IPS-15b (cell line): ENCODE results near the gene HMGB4.

Experiments used
- H3K27me3 ChIP-seq: one replicate; pipeline ENCODE4 v1.6.1; 2013; ENCODE audit warnings: low read length; ENCODE audit not compliant: control insufficient read depth, insufficient read depth
- H3K36me3 ChIP-seq: one replicate; pipeline ENCODE4 v1.6.1; 2013; ENCODE audit warnings: low read length; ENCODE audit not compliant: control insufficient read depth, insufficient read depth
- H3K4me1 ChIP-seq: one replicate; pipeline ENCODE4 v1.6.1; 2013; ENCODE audit warnings: mild to moderate bottlenecking, low read length; ENCODE audit not compliant: control insufficient read depth, insufficient read depth
- H3K4me3 ChIP-seq: one replicate; pipeline ENCODE4 v1.5.1; 2013; ENCODE audit warnings: low read depth, low read length
- H3K9ac ChIP-seq: one replicate; pipeline ENCODE4 v1.6.1; 2013; ENCODE audit warnings: low read depth, mild to moderate bottlenecking, low read length
- H3K9me3 ChIP-seq: one replicate; pipeline ENCODE4 v1.6.1; 2013; ENCODE audit warnings: mild to moderate bottlenecking, low read length; ENCODE audit not compliant: control insufficient read depth, insufficient read depth

Gene HMGB4

GRCh38 chr1:33874636-33875035 lies 10.8 kb downstream of the HMGB4 start:
- Histone ChIP-seq H3K27me3 (no peaks in the 10 kb centered on the region), H3K9ac (no peak overlapping the region), H3K4me3 (no peak overlapping the region), H3K36me3 (no peaks in the 10 kb centered on the region), H3K9me3 (no peaks in the 10 kb centered on the region), H3K4me1 (no peaks in the 10 kb centered on the region)

GRCh38 chr1:33875862-33876261 lies 12.0 kb downstream of the HMGB4 start:
- Histone ChIP-seq H3K9me3 (no peaks in the 10 kb centered on the region), H3K36me3 (no peaks in the 10 kb centered on the region), H3K27me3 (no peaks in the 10 kb centered on the region), H3K4me1 (no peaks in the 10 kb centered on the region), H3K9ac (no peak overlapping the region), H3K4me3 (no peak overlapping the region)

- Histone ChIP-seq H3K9me3 (no peaks in the 10 kb centered on the region), H3K27me3 (no peaks in the 10 kb centered on the region), H3K36me3 (no peaks in the 10 kb centered on the region), H3K4me3 (no peak overlapping the region), H3K9ac (no peak overlapping the region), H3K4me1 (no peaks in the 10 kb centered on the region)
Observed at GRCh38 chr1:33876970-33877650, 13.2 kb downstream of the HMGB4 start.

DNA sequence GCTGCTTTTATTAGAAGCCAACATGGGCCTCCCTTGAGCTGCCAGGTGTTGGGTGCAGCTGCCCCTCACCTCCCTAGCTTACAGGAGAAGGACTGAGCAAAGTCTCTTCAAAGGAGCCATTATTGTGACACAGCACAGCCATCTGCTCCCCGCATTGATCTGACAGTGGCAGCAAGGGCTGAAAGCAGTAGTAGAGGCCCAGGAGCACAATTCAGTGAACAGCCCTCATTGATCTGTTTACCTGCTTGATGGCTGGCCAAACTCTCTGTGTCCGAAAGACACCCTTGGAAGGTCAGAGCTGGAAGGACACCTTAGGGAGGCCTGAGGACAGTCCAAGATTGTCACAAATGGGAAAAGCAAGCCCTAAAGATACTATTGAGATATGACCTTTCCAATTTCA lies 14.5 kb downstream of the HMGB4 start:
- Histone ChIP-seq H3K27me3 (no peaks in the 10 kb centered on the region), H3K9me3 (no peaks in the 10 kb centered on the region), H3K4me3 (no peak overlapping the region)

GRCh38 chr1:33880305-33880704 lies 16.4 kb downstream of the HMGB4 start:
- no peaks in the 10 kb centered on the region for H3K9me3 ChIP-seq
- no peak overlapping the region for H3K9ac ChIP-seq
- H3K4me1 ChIP-seq, result no peaks in the 10 kb centered on the region
- H3K4me3 ChIP-seq, result no peak overlapping the region
- H3K36me3 ChIP-seq, result no peaks in the 10 kb centered on the region
- no peaks in the 10 kb centered on the region for H3K27me3 ChIP-seq

More for the DNA sequence above, 14.5 kb downstream of the HMGB4 start:
- Histone ChIP-seq H3K9ac (no peak overlapping the region), H3K4me1 (no peaks in the 10 kb centered on the region), H3K36me3 (no peaks in the 10 kb centered on the region)

GRCh38 chr1:33886496-33886895 lies 22.6 kb downstream of the HMGB4 start:
- Histone ChIP-seq H3K9me3 (no peaks in the 10 kb centered on the region), H3K9ac (no peak overlapping the region), H3K4me1 (no peaks in the 10 kb centered on the region), H3K36me3 (no peaks in the 10 kb centered on the region), H3K4me3 (no peak overlapping the region), H3K27me3 (no peaks in the 10 kb centered on the region)

- no peak overlapping the region for H3K4me3 ChIP-seq
- H3K27me3 ChIP-seq, result no peaks in the 10 kb centered on the region
- no peaks in the 10 kb centered on the region for H3K36me3 ChIP-seq
- no peak overlapping the region for H3K9ac ChIP-seq
- H3K4me1 ChIP-seq, result no peaks in the 10 kb centered on the region
- no peaks in the 10 kb centered on the region for H3K9me3 ChIP-seq
Observed at GRCh38 chr1:33893147-33893830, 29.4 kb downstream of the HMGB4 start.

DNA sequence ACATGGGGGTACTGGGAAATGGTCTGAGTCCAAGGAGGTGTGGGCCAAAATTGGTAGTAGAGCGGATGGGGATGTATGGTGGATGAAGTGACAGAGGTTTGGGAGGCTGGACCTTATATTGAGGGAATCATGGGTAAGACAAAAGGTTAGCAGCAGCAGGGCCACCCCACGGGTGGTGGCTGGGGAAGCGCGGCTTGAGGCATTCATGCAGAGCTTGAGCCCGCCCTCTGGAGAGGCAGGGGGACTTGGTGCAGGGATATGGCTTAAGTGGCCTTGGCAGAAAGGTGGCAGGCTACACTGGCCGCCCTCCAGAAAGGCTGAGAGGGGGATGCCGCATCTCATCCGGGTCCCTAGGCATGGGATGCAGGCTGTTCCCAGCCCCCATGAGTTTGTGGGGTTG lies 31.5 kb downstream of the HMGB4 start:
- H3K9me3 ChIP-seq, result no peaks in the 10 kb centered on the region
- no peaks in the 10 kb centered on the region for H3K4me1 ChIP-seq
- H3K27me3 ChIP-seq, result no peaks in the 10 kb centered on the region
- H3K4me3 ChIP-seq, result no peak overlapping the region
- H3K36me3 ChIP-seq, result no peaks in the 10 kb centered on the region
- no peak overlapping the region for H3K9ac ChIP-seq

GRCh38 chr1:33895976-33896375 lies 32.1 kb downstream of the HMGB4 start:
- Histone ChIP-seq H3K4me1 (no peaks in the 10 kb centered on the region), H3K36me3 (no peaks in the 10 kb centered on the region), H3K4me3 (no peak overlapping the region), H3K9me3 (no peaks in the 10 kb centered on the region), H3K9ac (no peak overlapping the region), H3K27me3 (no peaks in the 10 kb centered on the region)

DNA sequence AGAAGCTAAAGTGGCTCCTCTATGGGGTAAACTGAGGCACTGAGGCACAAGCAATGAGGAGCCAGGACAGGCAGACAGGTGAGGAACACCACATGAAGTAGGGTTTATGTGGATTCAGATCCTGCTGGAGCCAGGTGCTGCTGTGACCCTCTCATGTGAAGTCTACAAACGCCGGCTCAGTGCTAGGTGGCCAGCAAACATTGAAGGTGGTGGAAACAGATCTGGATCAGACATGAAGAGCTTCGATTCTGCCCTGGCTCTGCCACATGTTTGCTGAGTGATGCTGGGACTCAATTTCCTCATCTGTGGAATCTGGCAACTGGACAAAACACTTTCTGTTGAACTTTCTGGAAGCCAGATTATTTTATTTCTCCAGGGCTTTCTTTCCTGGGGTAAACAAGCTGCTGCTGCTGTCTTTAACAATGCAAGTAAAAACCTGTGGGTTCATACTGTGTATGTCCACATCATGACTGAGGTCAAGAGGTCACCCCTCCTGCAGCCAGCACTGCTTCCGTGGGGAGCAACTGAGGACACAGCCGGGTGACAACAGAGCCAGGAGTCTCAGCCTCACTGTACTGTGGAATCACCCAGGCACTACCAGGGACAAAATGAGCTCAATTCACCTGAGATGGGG lies 33.3 kb downstream of the HMGB4 start:
- Histone ChIP-seq H3K36me3 (no peaks in the 10 kb centered on the region), H3K4me3 (no peak overlapping the region), H3K9me3 (no peaks in the 10 kb centered on the region), H3K9ac (no peak overlapping the region), H3K4me1 (no peaks in the 10 kb centered on the region), H3K27me3 (no peaks in the 10 kb centered on the region)

DNA sequence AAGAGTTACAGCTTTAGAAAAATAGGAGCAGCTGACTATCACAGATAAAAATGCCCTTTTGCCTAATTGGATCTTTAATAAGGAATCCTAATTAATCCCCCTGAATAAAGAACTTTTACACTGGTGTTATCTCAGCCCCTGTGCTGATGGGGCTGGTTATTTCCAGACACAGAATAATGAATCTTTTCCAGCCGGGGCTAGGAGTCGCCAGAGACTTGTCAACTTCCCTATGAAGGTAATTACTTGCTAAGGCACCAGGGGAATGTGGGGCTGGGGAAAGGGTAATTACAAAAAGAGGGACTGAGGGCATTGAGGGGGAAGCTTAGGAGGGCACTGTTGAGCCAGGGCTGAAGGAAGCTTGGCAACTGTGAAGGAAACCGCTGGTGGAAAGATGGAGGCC lies 34.5 kb downstream of the HMGB4 start:
- no peak overlapping the region for H3K4me3 ChIP-seq
- H3K9me3 ChIP-seq, result no peaks in the 10 kb centered on the region
- no peaks in the 10 kb centered on the region for H3K4me1 ChIP-seq
- no peaks in the 10 kb centered on the region for H3K36me3 ChIP-seq
- no peak overlapping the region for H3K9ac ChIP-seq
- H3K27me3 ChIP-seq, result no peaks in the 10 kb centered on the region

DNA sequence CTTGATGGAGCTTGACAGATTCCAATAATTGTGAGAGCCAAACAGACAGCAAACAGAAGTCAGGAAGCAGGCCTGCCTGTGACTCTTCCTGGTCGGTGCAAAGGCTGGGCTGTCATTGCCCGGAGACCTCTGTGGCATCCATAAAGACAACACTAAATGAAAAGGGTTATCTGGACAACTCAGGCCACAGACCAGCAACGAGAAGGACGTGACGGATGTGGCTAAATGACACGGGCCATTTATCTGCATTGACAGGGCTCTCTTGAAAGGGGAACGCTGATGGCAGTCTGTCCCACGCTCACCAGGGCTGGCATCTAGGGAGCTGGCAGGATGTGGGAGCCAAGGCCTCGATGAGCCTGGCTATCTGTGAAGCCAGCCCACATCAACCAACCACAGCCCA lies 35.0 kb downstream of the HMGB4 start:
- no peaks in the 10 kb centered on the region for H3K9me3 ChIP-seq
- H3K36me3 ChIP-seq, result no peaks in the 10 kb centered on the region
- no peaks in the 10 kb centered on the region for H3K4me1 ChIP-seq
- H3K9ac ChIP-seq, result no peak overlapping the region
- H3K4me3 ChIP-seq, result no peak overlapping the region
- no peaks in the 10 kb centered on the region for H3K27me3 ChIP-seq
